ENCODE results near the gene FADS1.
A peak's percentile ranks its signal among the peaks of the same experiment; 100 is the strongest.

FADS1 gene

GRCh38 chr11:61775106-61775505, 41.7 kb downstream of the FADS1 start:
- no peak for DNase-seq

GRCh38 chr11:61774411-61774810, 42.4 kb downstream of the FADS1 start:
- DNase-seq = no peak

GRCh38 chr11:61773809-61774208, 43.0 kb downstream of the FADS1 start:
- DNase-seq = no peak

- no peak for DNase-seq
Measured at GRCh38 chr11:61773356-61773755, 43.4 kb downstream of the FADS1 start.

GRCh38 chr11:61771985-61772455, 44.8 kb downstream of the FADS1 start:
- DNase-seq = no peak

- no peak for DNase-seq
Measured at GRCh38 chr11:61771195-61771894, 45.5 kb downstream of the FADS1 start.

GRCh38 chr11:61769946-61770683, 46.7 kb downstream of the FADS1 start:
- DNase-seq = no peak

- peak; percentile 21 for DNase-seq
Measured at GRCh38 chr11:61769169-61769920, 47.5 kb downstream of the FADS1 start.

GRCh38 chr11:61768376-61769076, 48.3 kb downstream of the FADS1 start:
- DNase-seq = no peak

GRCh38 chr11:61766353-61766841, 50.4 kb downstream of the FADS1 start:
- DNase-seq = peak; percentile 19

- no peak for DNase-seq
Measured at GRCh38 chr11:61765550-61766253, 51.1 kb downstream of the FADS1 start.

- DNase-seq = no peak
Measured at GRCh38 chr11:61764606-61765260, 52.1 kb downstream of the FADS1 start.

- no peak for DNase-seq
Measured at GRCh38 chr11:61763930-61764605, 52.7 kb downstream of the FADS1 start.

GRCh38 chr11:61762798-61763197, 54.0 kb downstream of the FADS1 start:
- DNase-seq = peak; percentile 68

- DNase-seq = no peak
Measured at GRCh38 chr11:61762223-61762615, 54.6 kb downstream of the FADS1 start.

GRCh38 chr11:61761440-61762222, 55.2 kb downstream of the FADS1 start:
- no peak for DNase-seq

GRCh38 chr11:61760946-61761345, 55.9 kb downstream of the FADS1 start:
- DNase-seq = no peak

- no peak for DNase-seq
Measured at GRCh38 chr11:61757213-61757862, 59.5 kb downstream of the FADS1 start.

- DNase-seq = peak; percentile 69
Measured at GRCh38 chr11:61756452-61757212, 60.2 kb downstream of the FADS1 start.
